Inflammatory macrophage treated with lipopolysaccharide for 1 hour (primary cell): ENCODE results near the gene CEP112.
"Not testable (repeated sequence)": the region's sequence is repeated elsewhere in the genome, so short reads cannot be mapped to it uniquely, and the experiment has no call there.

Experiments used
- DNase-seq, 2 donors: peaks; one replicate each; pipeline ENCODE4 v3.0.0-alpha.2; 2020 to 2022

CEP112 gene

GRCh38 chr17:65811043-65811442, 380.9 kb downstream of the CEP112 start:
- no peak for DNase-seq

- no peak for DNase-seq
These were observed 382.6 kb downstream of the CEP112 start for GRCh38 chr17:65809366-65809765.

GRCh38 chr17:65808566-65808965, 383.4 kb downstream of the CEP112 start:
- not testable (repeated sequence) for DNase-seq

- no peak for DNase-seq
These were observed 384.6 kb downstream of the CEP112 start for GRCh38 chr17:65807361-65807760.

- DNase-seq, result no peak
These were observed 390.4 kb downstream of the CEP112 start for GRCh38 chr17:65801513-65801912.

- no peak for DNase-seq
These were observed 391.3 kb downstream of the CEP112 start for GRCh38 chr17:65800655-65801054.

- no peak for DNase-seq
These were observed 392.1 kb downstream of the CEP112 start for GRCh38 chr17:65799869-65800268.

- no peak for DNase-seq
These were observed 392.5 kb downstream of the CEP112 start for GRCh38 chr17:65799454-65799853.

GRCh38 chr17:65797809-65798208, 394.1 kb downstream of the CEP112 start:
- DNase-seq, result no peak

- no peak for DNase-seq
These were observed 394.8 kb downstream of the CEP112 start for GRCh38 chr17:65797101-65797500.

- no peak for DNase-seq
These were observed 397.4 kb downstream of the CEP112 start for GRCh38 chr17:65794572-65794971.

- DNase-seq, result no peak
These were observed 401.7 kb downstream of the CEP112 start for GRCh38 chr17:65790241-65790640.

GRCh38 chr17:65787503-65787902, 404.4 kb downstream of the CEP112 start:
- no peak for DNase-seq

- no peak for DNase-seq
These were observed 405.5 kb downstream of the CEP112 start for GRCh38 chr17:65786479-65786878.

- DNase-seq, result peak; percentile 2 to 5
These were observed 406.8 kb downstream of the CEP112 start for GRCh38 chr17:65785109-65785508.

GRCh38 chr17:65783845-65784334, 408.0 kb downstream of the CEP112 start:
- DNase-seq, result no peak

- not testable (repeated sequence) for DNase-seq
These were observed 409.7 kb downstream of the CEP112 start for GRCh38 chr17:65782104-65782706.

- no peak for DNase-seq
These were observed 411.8 kb downstream of the CEP112 start for GRCh38 chr17:65780111-65780510.

- no peak for DNase-seq
These were observed 415.0 kb downstream of the CEP112 start for GRCh38 chr17:65776890-65777289.

- DNase-seq, result no peak
These were observed 417.1 kb downstream of the CEP112 start for GRCh38 chr17:65774787-65775186.

GRCh38 chr17:65772989-65773388, 418.9 kb downstream of the CEP112 start:
- DNase-seq, result no peak

GRCh38 chr17:65771704-65772103, 420.2 kb downstream of the CEP112 start:
- DNase-seq, result no peak

GRCh38 chr17:65763786-65764185, 428.1 kb downstream of the CEP112 start:
- no peak for DNase-seq

- no peak for DNase-seq
These were observed 429.0 kb downstream of the CEP112 start for GRCh38 chr17:65762973-65763372.

GRCh38 chr17:65759532-65759931, 432.4 kb downstream of the CEP112 start:
- no peak for DNase-seq
